ENCODE data around the gene EEFSEC. TPM values are rescaled to one million over a fixed set of nuclear protein-coding genes. Genes with fewer than 3 reads are reported as not detected.

The EEFSEC gene
- total RNA-seq, 3 donors from 2014 or later = 20.2 to 23.9 (median 21.9) TPM

GRCh38 chr3:128323206-128324081 lies 170.2 kb downstream of the EEFSEC start:
- H3K4me3 Mint-ChIP-seq = no peak overlapping the region

GRCh38 chr3:128324911-128325592 lies 171.8 kb downstream of the EEFSEC start:
- H3K4me1 Mint-ChIP-seq (ENCODE audit: low read depth) = peaks cover 26% of the 10 kb centered on the region
- no peak overlapping the region for H3K4me3 Mint-ChIP-seq
- no peaks in the 10 kb centered on the region for H3K36me3 Mint-ChIP-seq (ENCODE audit: insufficient read depth)
- ATAC-seq (no peak), DNase-seq (no peak)
- H3K9me3 Mint-ChIP-seq = no peaks in the 10 kb centered on the region
- H3K27me3 Mint-ChIP-seq (ENCODE audit: low read depth) = no peaks in the 10 kb centered on the region

More at GRCh38 chr3:128323206-128324081, 170.2 kb downstream of the EEFSEC start:
- Mint-ChIP-seq H3K27me3 (ENCODE audit: low read depth) (no peaks in the 10 kb centered on the region), H3K36me3 (ENCODE audit: insufficient read depth) (no peaks in the 10 kb centered on the region), H3K4me1 (ENCODE audit: low read depth) (peaks cover 33% of the 10 kb centered on the region), H3K9me3 (no peaks in the 10 kb centered on the region)
- ATAC-seq (no peak), DNase-seq (no peak)

GRCh38 chr3:128326051-128326823 lies 173.0 kb downstream of the EEFSEC start:
- H3K27me3 Mint-ChIP-seq (ENCODE audit: low read depth) = no peaks in the 10 kb centered on the region
- no peak for DNase-seq

GRCh38 chr3:128327606-128328031 lies 174.3 kb downstream of the EEFSEC start:
- Mint-ChIP-seq H3K4me3 (no peak overlapping the region), H3K9me3 (no peaks in the 10 kb centered on the region), H3K36me3 (ENCODE audit: insufficient read depth) (peaks cover 2% of the 10 kb centered on the region), H3K27me3 (ENCODE audit: low read depth) (no peaks in the 10 kb centered on the region), H3K4me1 (ENCODE audit: low read depth) (peaks cover 15% of the 10 kb centered on the region)
- ATAC-seq = no peak
- DNase-seq = no peak

More at GRCh38 chr3:128326051-128326823, 173.0 kb downstream of the EEFSEC start:
- Mint-ChIP-seq H3K4me3 (no peak overlapping the region), H3K36me3 (ENCODE audit: insufficient read depth) (no peaks in the 10 kb centered on the region), H3K9me3 (no peaks in the 10 kb centered on the region), H3K4me1 (ENCODE audit: low read depth) (peaks cover 19% of the 10 kb centered on the region)
- no peak for ATAC-seq

GRCh38 chr3:128328546-128329458 lies 175.5 kb downstream of the EEFSEC start:
- H3K9me3 Mint-ChIP-seq = no peaks in the 10 kb centered on the region
- no peak for DNase-seq

GRCh38 chr3:128329491-128330213 lies 176.4 kb downstream of the EEFSEC start:
- Mint-ChIP-seq H3K27me3 (ENCODE audit: low read depth) (no peaks in the 10 kb centered on the region), H3K4me1 (ENCODE audit: low read depth) (peaks cover 15% of the 10 kb centered on the region), H3K36me3 (ENCODE audit: insufficient read depth) (peaks cover 9% of the 10 kb centered on the region), H3K9me3 (no peaks in the 10 kb centered on the region), H3K4me3 (no peak overlapping the region)
- ATAC-seq = no peak
- no peak for DNase-seq

More at GRCh38 chr3:128328546-128329458, 175.5 kb downstream of the EEFSEC start:
- Mint-ChIP-seq H3K4me1 (ENCODE audit: low read depth) (peaks cover 15% of the 10 kb centered on the region), H3K36me3 (ENCODE audit: insufficient read depth) (peaks cover 9% of the 10 kb centered on the region), H3K4me3 (no peak overlapping the region), H3K27me3 (ENCODE audit: low read depth) (no peaks in the 10 kb centered on the region)
- ATAC-seq = no peak

GRCh38 chr3:128330214-128330842 lies 177.0 kb downstream of the EEFSEC start:
- no peak overlapping the region for H3K4me3 Mint-ChIP-seq
- H3K36me3 Mint-ChIP-seq (ENCODE audit: insufficient read depth) = peaks cover 9% of the 10 kb centered on the region
- ATAC-seq (no peak), DNase-seq (no peak)
- H3K4me1 Mint-ChIP-seq (ENCODE audit: low read depth) = peaks cover 15% of the 10 kb centered on the region
- no peaks in the 10 kb centered on the region for H3K9me3 Mint-ChIP-seq
- no peaks in the 10 kb centered on the region for H3K27me3 Mint-ChIP-seq (ENCODE audit: low read depth)

GRCh38 chr3:128334086-128334645 lies 180.9 kb downstream of the EEFSEC start:
- Mint-ChIP-seq H3K36me3 (ENCODE audit: insufficient read depth) (peaks cover 22% of the 10 kb centered on the region), H3K4me3 (no peak overlapping the region), H3K4me1 (ENCODE audit: low read depth) (no peaks in the 10 kb centered on the region), H3K27me3 (ENCODE audit: low read depth) (no peaks in the 10 kb centered on the region), H3K9me3 (no peaks in the 10 kb centered on the region)
- DNase-seq = no peak
- ATAC-seq = no peak

- Mint-ChIP-seq H3K4me3 (no peak overlapping the region), H3K4me1 (ENCODE audit: low read depth) (no peaks in the 10 kb centered on the region), H3K36me3 (ENCODE audit: insufficient read depth) (peaks cover 22% of the 10 kb centered on the region), H3K27me3 (ENCODE audit: low read depth) (no peaks in the 10 kb centered on the region), H3K9me3 (no peaks in the 10 kb centered on the region)
- no peak for ATAC-seq
- DNase-seq = no peak
Measured at GRCh38 chr3:128334766-128335165, 181.5 kb downstream of the EEFSEC start.

GRCh38 chr3:128335621-128336296 lies 182.5 kb downstream of the EEFSEC start:
- ATAC-seq = no peak
- Mint-ChIP-seq H3K9me3 (no peaks in the 10 kb centered on the region), H3K4me1 (ENCODE audit: low read depth) (no peaks in the 10 kb centered on the region), H3K4me3 (no peak overlapping the region), H3K36me3 (ENCODE audit: insufficient read depth) (peaks cover 26% of the 10 kb centered on the region), H3K27me3 (ENCODE audit: low read depth) (no peaks in the 10 kb centered on the region)
- no peak for DNase-seq

- ATAC-seq (no peak), DNase-seq (no peak)
- Mint-ChIP-seq H3K4me3 (no peak overlapping the region), H3K4me1 (ENCODE audit: low read depth) (no peaks in the 10 kb centered on the region), H3K27me3 (ENCODE audit: low read depth) (no peaks in the 10 kb centered on the region), H3K9me3 (no peaks in the 10 kb centered on the region), H3K36me3 (ENCODE audit: insufficient read depth) (peaks cover 25% of the 10 kb centered on the region)
Measured at GRCh38 chr3:128336337-128337156, 183.3 kb downstream of the EEFSEC start.

Data from activated T-cell treated with anti-CD3 and anti-CD28 coated beads, Interleukin-2, amount 50 U/mL, for 4 hours (primary cell).